Stimulated activated naive CD4-positive, alpha-beta T cell treated with Interleukin-2 at 50 U/mL for 16 hours (primary cell): ENCODE measurements around the gene BTBD9.

Source experiments
- DNase-seq: peaks from one replicate; lab custom pipeline; 2025; lab: John Stamatoyannopoulos, UW

Gene BTBD9

GRCh38 chr6:38341496-38341895, 298.2 kb downstream of the BTBD9 start:
- DNase-seq, result no peak

GRCh38 chr6:38339914-38340313, 299.8 kb downstream of the BTBD9 start:
- no peak for DNase-seq

- DNase-seq, result no peak
These were observed 301.8 kb downstream of the BTBD9 start for GRCh38 chr6:38337819-38338465.

GRCh38 chr6:38336922-38337321, 302.8 kb downstream of the BTBD9 start:
- DNase-seq, result no peak

- no peak for DNase-seq
These were observed 312.9 kb downstream of the BTBD9 start for GRCh38 chr6:38326837-38327236.

- no peak for DNase-seq
These were observed 316.5 kb downstream of the BTBD9 start for GRCh38 chr6:38323216-38323615.

GRCh38 chr6:38322138-38322537, 317.6 kb downstream of the BTBD9 start:
- DNase-seq, result no peak

GRCh38 chr6:38320843-38321242, 318.9 kb downstream of the BTBD9 start:
- no peak for DNase-seq

GRCh38 chr6:38320358-38320757, 319.4 kb downstream of the BTBD9 start:
- no peak for DNase-seq

- no peak for DNase-seq
These were observed 320.2 kb downstream of the BTBD9 start for GRCh38 chr6:38319256-38320212.

- DNase-seq, result no peak
These were observed 323.4 kb downstream of the BTBD9 start for GRCh38 chr6:38316099-38316868.

GRCh38 chr6:38311201-38311600, 328.5 kb downstream of the BTBD9 start:
- DNase-seq, result no peak

GRCh38 chr6:38310061-38310460, 329.7 kb downstream of the BTBD9 start:
- no peak for DNase-seq

- DNase-seq, result no peak
These were observed 332.0 kb downstream of the BTBD9 start for GRCh38 chr6:38307740-38308139.

- DNase-seq, result no peak
These were observed 332.8 kb downstream of the BTBD9 start for GRCh38 chr6:38306931-38307330.

GRCh38 chr6:38305995-38306681, 333.6 kb downstream of the BTBD9 start:
- no peak for DNase-seq

- DNase-seq, result no peak
These were observed 336.9 kb downstream of the BTBD9 start for GRCh38 chr6:38302838-38303237.

- DNase-seq, result no peak
These were observed 337.6 kb downstream of the BTBD9 start for GRCh38 chr6:38302081-38302480.

- DNase-seq, result no peak
These were observed 349.5 kb downstream of the BTBD9 start for GRCh38 chr6:38290133-38290799.

- no peak for DNase-seq
These were observed 352.2 kb downstream of the BTBD9 start for GRCh38 chr6:38287487-38287886.

- DNase-seq, result no peak
These were observed 354.8 kb downstream of the BTBD9 start for GRCh38 chr6:38284802-38285394.
